K562 (cell line): Measurements from ENCODE around the gene CELA3B. TPM values are rescaled to one million over a fixed set of nuclear protein-coding genes. Genes with fewer than 3 reads are reported as not detected.

Source experiments
- ATAC-seq: fragments of 200-7000 bp; cut with Tn5 transposase; 3 replicates; pipeline ENCODE4 v1.9.1; 2020; ENCODE audit warnings: moderate library complexity
- BruUV-seq: library from RNA; stranded (reverse); fragments of 400-500 nt; replicated peaks from 2 replicates; lab custom pipeline; 2021; lab: Mats Ljungman, UMichigan
- CTCF ChIA-PET: fragments of 300-600 bp; formaldehyde crosslinking; extraction: SDS; loops from one replicate; lab custom pipeline; 2021; ENCODE audit warnings: low intra/inter-chr PET ratio; lab: Yijun Ruan, JAX
- POLR2A ChIA-PET: fragments of 300-600, 350-650 bp; sonication (Branson Sonifier 250); formaldehyde crosslinking; extraction: SDS; loops from one replicate; lab custom pipeline; 2021; ENCODE audit warnings: antibody characterized with exemption, inconsistent platforms; lab: Yijun Ruan, JAX
- DNase-seq, 4 experiments: peaks; one replicate each; pipeline versions ENCODE4 v3.0.0 to v3.0.0-alpha.2; 2011 to 2018; ENCODE audit warnings: low spot score in 3 of 4, mixed read lengths in 3 of 4; ENCODE audit errors: extremely low read depth in 1 of 4
- FAIRE-seq: peaks from 2 replicates; lab custom pipeline; 2011; peaks lifted over from hg19 to GRCh38; lab: Jason Lieb, UNC
- H2AFZ ChIP-seq: 2 replicates; pipeline ENCODE4 v1.6.0; 2011; ENCODE audit warnings: low read depth, low read length, control low read depth, inconsistent platforms
- H3K27ac ChIP-seq: fragments of 200-600 bp; 3 replicates; pipeline ENCODE4 v1.8.0; 2011; ENCODE audit warnings: low read depth, mild to moderate bottlenecking, control low read depth, inconsistent platforms, low read length, moderate library complexity, mixed read lengths; ENCODE audit errors: extremely low read depth
- H3K27me3 ChIP-seq, 2 experiments: fragments of 300-600 bp in 1 of 2; 2 replicates in 1 of 2; 3 replicates in 1 of 2; pipeline versions ENCODE4 v1.6.0 to v1.8.0; 2011; ENCODE audit warnings: inconsistent platforms in 2 of 2, low read length in 2 of 2, mild to moderate bottlenecking in 1 of 2, mixed read lengths in 1 of 2, moderate library complexity in 1 of 2; ENCODE audit not compliant: control insufficient read depth in 2 of 2, insufficient read depth in 2 of 2
- H3K36me3 ChIP-seq: fragments of 300-600 bp; 3 replicates; pipeline ENCODE4 v1.8.0; 2011; ENCODE audit warnings: mild to moderate bottlenecking, low read length, inconsistent platforms; ENCODE audit not compliant: control insufficient read depth, insufficient read depth
- H3K4me1 ChIP-seq, 2 experiments: fragments of 200-600 bp in 1 of 2; replicated peaks in 1 of 2; 2 replicates in 1 of 2; 3 replicates in 1 of 2; pipeline versions ENCODE4 v1.5.1 to v1.8.0; 2011; ENCODE audit warnings: inconsistent platforms in 2 of 2, low read length in 2 of 2, mild to moderate bottlenecking in 1 of 2, mixed read lengths in 1 of 2, moderate library complexity in 1 of 2; ENCODE audit not compliant: control insufficient read depth in 2 of 2, insufficient read depth in 2 of 2
- H3K4me2 ChIP-seq: 2 replicates; pipeline ENCODE4 v1.6.1; 2011; ENCODE audit warnings: low read length, control low read depth, inconsistent platforms, mixed read lengths; ENCODE audit not compliant: insufficient read depth
- H3K4me3 ChIP-seq: fragments of 200-600 bp; sonication (generic), shearing (Covaris generic); 2 replicates; pipeline ENCODE4 v1.5.1; 2016; ENCODE audit warnings: control low read depth, inconsistent platforms
- H3K79me2 ChIP-seq: fragments of 200-600 bp; 3 replicates; pipeline ENCODE4 v1.8.0; 2011; ENCODE audit warnings: low read length, inconsistent platforms; ENCODE audit not compliant: control insufficient read depth, insufficient read depth
- H3K9ac ChIP-seq, 2 experiments: 2 replicates each; pipeline versions ENCODE4 v1.6.0 to v1.6.1; 2011; ENCODE audit warnings: low read depth in 2 of 2, low read length in 2 of 2, control low read depth in 1 of 2, inconsistent platforms in 1 of 2, mild to moderate bottlenecking in 1 of 2, mixed read lengths in 1 of 2; ENCODE audit not compliant: insufficient read depth in 1 of 2
- H3K9me1 ChIP-seq: one replicate; pipeline ENCODE4 v1.6.0; 2011; ENCODE audit warnings: inconsistent platforms, mild to moderate bottlenecking, low read length, moderate library complexity; ENCODE audit not compliant: control insufficient read depth, insufficient read depth
- H3K9me3 ChIP-seq: replicated peaks from 2 replicates; pipeline ENCODE4 v1.5.1; 2011; ENCODE audit warnings: low read depth, low read length, inconsistent platforms; ENCODE audit not compliant: control insufficient read depth, insufficient read depth
- H4K20me1 ChIP-seq: replicated peaks from 2 replicates; pipeline ENCODE4 v1.6.1; 2011; ENCODE audit warnings: low read length, inconsistent platforms, mixed read lengths; ENCODE audit not compliant: control insufficient read depth, insufficient read depth
- MNT ChIP-seq, 2 experiments: fragments of 450-650 bp; conservative IDR thresholded peaks; 2 replicates each; pipeline ENCODE4 v1.6.1; 2017; ENCODE audit warnings: mild to moderate bottlenecking in 2 of 2, moderate library complexity in 2 of 2
- RBM22 ChIP-seq: fragments of 200-400 bp; formaldehyde crosslinking; IDR thresholded peaks from 2 replicates; pipeline ENCODE4 v1.6.1; 2018; ENCODE audit warnings: low read length, low read depth; ENCODE audit not compliant: poor library complexity, severe bottlenecking
- STAT6 ChIP-seq: sonication (generic); formaldehyde crosslinking; IDR thresholded peaks from 2 replicates; pipeline ENCODE4 v1.8.1; 2023; ENCODE audit warnings: mild to moderate bottlenecking, missing genetic modification reagents
- ZKSCAN1 ChIP-seq: fragments of 150-350 bp; IDR thresholded peaks from 2 replicates; pipeline ENCODE4 v1.6.1; 2016; ENCODE audit warnings: low read depth, low read length
- ZNF24 ChIP-seq: fragments of 450-650 bp; IDR thresholded peaks from 2 replicates; pipeline ENCODE4 v1.6.1; 2016
- ZNF592 ChIP-seq: fragments of 450-650 bp; IDR thresholded peaks from 2 replicates; pipeline ENCODE4 v1.6.1; 2017; ENCODE audit warnings: antibody characterized with exemption, mild to moderate bottlenecking
- WGBS: fragments of 100-300 bp; shearing (Covaris generic); methylation state at CpG from one replicate; pipeline ENCODE4 v1.1.6; 2016; ENCODE audit warnings: low coverage, mixed read lengths; ENCODE audit not compliant: insufficient coverage; ENCODE audit errors: missing lambda C conversion rate; 5-methylcytosine and 5-hydroxymethylcytosine counted together
- in situ Hi-C: fragments of 300-500 bp; cut with MboI; formaldehyde crosslinking; loops from 4 replicates; pipeline ENCODE4 v1.15.0; 2018; ENCODE audit warnings: inconsistent platforms, mixed read lengths
- intact Hi-C: fragments of 100-400 bp; cut with micrococcal nuclease; formaldehyde crosslinking; loops from 2 replicates; pipeline ENCODE4 v1.14.2; 2022
- polyA plus RNA-seq, 8 experiments: library from polyadenylated mRNA; depleted of rRNA in 4 of 8; stranded (reverse) in 5 of 8; unstranded in 3 of 8; fragments of >200 nt; fragmentation: Nextera tagmentation in 2 of 8; fragmentation: Illumina TruSeq in 1 of 8; extraction: Ambion mirVana in 2 of 8; extraction: Trizol in 1 of 8; gene quantifications; 2 replicates each; pipeline versions ENCODE4 v1.2.1 to v1.2.3, GENCODE V29; 2011 to 2014; ENCODE audit warnings: inconsistent platforms in 1 of 8, missing spikeins in 1 of 8
- total RNA-seq, 7 experiments: library from RNA; depleted of rRNA in 6 of 7; stranded (reverse); fragments of >200 nt in 6 of 7; fragmentation: Illumina TruSeq in 2 of 7; extraction: Trizol in 2 of 7; gene quantifications; 2 replicates each; pipeline versions ENCODE4 v1.2.1 to v1.2.3, GENCODE V29; 2011 to 2021; ENCODE audit warnings: low replicate concordance in 1 of 7

Gene CELA3B
- total and polyA plus RNA-seq, 9 of the 15 experiments (the other 6 are each of a cell fraction or from before 2014, with no cell fraction given) = 3.1 TPM; not detected in 8

- Histone ChIP-seq H4K20me1 (peaks cover 8% of the 10 kb centered on the region; the same call in 1 of the 2 replicates), H3K4me3 (peak overlapping the region; percentile 57; the same call in 1 of the 2 replicates), H3K79me2 (peaks cover 64% of the 10 kb centered on the region), H3K4me2 (peak overlapping the region; percentile 85), H3K4me1 (peaks cover 78 to 80% of the 10 kb centered on the region in 2 experiments), H3K9me3 (no peaks in the 10 kb centered on the region), H3K27me3 (no peaks in the 10 kb centered on the region), H3K9me1 (no peaks in the 10 kb centered on the region)
- no TSS peak for BruUV-seq
- DNase-seq (no peak), FAIRE-seq (no peak)
- ChIA-PET CTCF (no interaction called here), POLR2A (interaction anchor here (1.0 to 2.7 kb wide), 6 partner anchors 12 to 36 kb away, joined by 3 to 17 read pairs (median 4); no protein-coding TSS in a partner anchor)
- peak; percentile 90 for TF ChIP-seq ZKSCAN1
- TF ChIP-seq STAT6 = no peak
- TF ChIP-seq RBM22 = no peak
- peak; percentile 44; the same call in 1 of the 2 replicates for TF ChIP-seq ZNF24
- TF ChIP-seq MNT (conservative IDR thresholded peaks at IDR 0.05) = peak in 1 of 2 experiments; percentile 23; a peak in 1 of 4 replicates
- peak; percentile 77 for TF ChIP-seq ZNF592
- TF ChIP-seq, all 486 proteins: peak for 4
- peak overlapping the region; percentile 64 to 95 for H3K9ac ChIP-seq
- 0 out of 2 replicates have a peak overlapping the region, but pooled peaks have one; percentile 3 for H2AFZ ChIP-seq
- ATAC-seq = no peak
- H3K27ac ChIP-seq = peak overlapping the region; percentile 64; the same call in 2 of the 3 replicates
- H3K36me3 ChIP-seq = peaks cover 39% of the 10 kb centered on the region
- WGBS = 48% methylated on average over 10 of the region's 10 CpGs
- in situ Hi-C loops = no loop called here
- intact Hi-C loops = no loop called here
Observed at GRCh38 chr1:21935393-21935804, 41.4 kb upstream of the CELA3B start.
